Brain microvascular endothelial cell (primary cell): ENCODE results near the gene POR.

ENCODE experiments used
- DNase-seq: peaks from one replicate; pipeline ENCODE4 v3.0.0-alpha.2; 2020
- H3K27ac ChIP-seq: fragments of 250-450 bp; sonication (Bioruptor Pico); 2 replicates; pipeline ENCODE4 v1.5.1; 2020; ENCODE audit warnings: mild to moderate bottlenecking, moderate library complexity
- H3K27me3 ChIP-seq: fragments of 250-450 bp; sonication (Bioruptor Pico); replicated peaks from 2 replicates; pipeline ENCODE4 v1.5.1; 2020; ENCODE audit warnings: mild to moderate bottlenecking
- H3K36me3 ChIP-seq: fragments of 250-450 bp; sonication (Bioruptor Pico); replicated peaks from 2 replicates; pipeline ENCODE4 v1.5.1; 2020; ENCODE audit warnings: mild to moderate bottlenecking
- H3K4me3 ChIP-seq: 2 replicates; pipeline ENCODE4 v1.5.1; 2011; ENCODE audit warnings: low read depth, mild to moderate bottlenecking, control low read depth, low read length, moderate library complexity
- in situ Hi-C: cut with HindIII; loops from 2 replicates; pipeline ENCODE4 v1.10.0; 2017; ENCODE audit warnings: low sequenced_read_pairs, low pct_ligation_motif_present
- TF ChIP-seq, protein P1 (sequence below): IDR thresholded peaks from 2 replicates; pipeline ENCODE4 v1.5.1; 2011; ENCODE audit warnings: low read depth, mild to moderate bottlenecking, moderate library complexity, low read length, control low read depth, inconsistent platforms; ENCODE audit errors: missing control alignments

The POR gene

DNA sequence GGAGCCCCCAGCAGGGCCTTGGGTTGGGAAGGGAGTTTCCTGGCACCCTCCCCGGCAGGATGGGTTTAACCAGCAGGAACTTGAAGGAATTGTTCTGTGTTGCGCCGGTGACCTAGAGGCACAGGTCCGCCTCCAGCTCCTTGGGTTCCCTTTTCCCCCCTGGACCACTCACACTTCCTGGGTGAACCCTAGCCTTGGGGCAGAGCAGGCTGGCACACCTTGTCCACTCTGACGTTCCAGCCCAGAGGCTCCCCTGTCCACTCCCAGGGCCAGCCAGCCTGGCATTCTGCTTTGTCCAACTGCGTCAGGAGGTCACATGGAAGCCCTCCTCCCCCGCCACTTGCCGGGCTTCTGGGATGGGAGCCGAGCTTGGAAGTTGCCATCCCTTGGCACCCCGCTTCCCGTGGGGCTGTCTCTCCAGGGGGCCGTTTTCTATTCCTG is 53.6 kb downstream of the POR start:
- TF ChIP-seq, protein P1, sequence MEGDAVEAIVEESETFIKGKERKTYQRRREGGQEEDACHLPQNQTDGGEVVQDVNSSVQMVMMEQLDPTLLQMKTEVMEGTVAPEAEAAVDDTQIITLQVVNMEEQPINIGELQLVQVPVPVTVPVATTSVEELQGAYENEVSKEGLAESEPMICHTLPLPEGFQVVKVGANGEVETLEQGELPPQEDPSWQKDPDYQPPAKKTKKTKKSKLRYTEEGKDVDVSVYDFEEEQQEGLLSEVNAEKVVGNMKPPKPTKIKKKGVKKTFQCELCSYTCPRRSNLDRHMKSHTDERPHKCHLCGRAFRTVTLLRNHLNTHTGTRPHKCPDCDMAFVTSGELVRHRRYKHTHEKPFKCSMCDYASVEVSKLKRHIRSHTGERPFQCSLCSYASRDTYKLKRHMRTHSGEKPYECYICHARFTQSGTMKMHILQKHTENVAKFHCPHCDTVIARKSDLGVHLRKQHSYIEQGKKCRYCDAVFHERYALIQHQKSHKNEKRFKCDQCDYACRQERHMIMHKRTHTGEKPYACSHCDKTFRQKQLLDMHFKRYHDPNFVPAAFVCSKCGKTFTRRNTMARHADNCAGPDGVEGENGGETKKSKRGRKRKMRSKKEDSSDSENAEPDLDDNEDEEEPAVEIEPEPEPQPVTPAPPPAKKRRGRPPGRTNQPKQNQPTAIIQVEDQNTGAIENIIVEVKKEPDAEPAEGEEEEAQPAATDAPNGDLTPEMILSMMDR, result no peak
- no peak for DNase-seq
- H3K27me3 ChIP-seq, result no peaks in the 10 kb centered on the region
- H3K4me3 ChIP-seq, result no peak overlapping the region
- peaks cover 8% of the 10 kb centered on the region for H3K36me3 ChIP-seq
- no peak overlapping the region for H3K27ac ChIP-seq
- in situ Hi-C loops, result no loop called here

- TF ChIP-seq, protein P1, result no peak
- Histone ChIP-seq H3K36me3 (peaks cover 11% of the 10 kb centered on the region), H3K27ac (no peak overlapping the region), H3K27me3 (no peaks in the 10 kb centered on the region), H3K4me3 (no peak overlapping the region)
- no peak for DNase-seq
- in situ Hi-C loops, result no loop called here
These were observed 54.2 kb downstream of the POR start for GRCh38 chr7:75969182-75969581.

DNA sequence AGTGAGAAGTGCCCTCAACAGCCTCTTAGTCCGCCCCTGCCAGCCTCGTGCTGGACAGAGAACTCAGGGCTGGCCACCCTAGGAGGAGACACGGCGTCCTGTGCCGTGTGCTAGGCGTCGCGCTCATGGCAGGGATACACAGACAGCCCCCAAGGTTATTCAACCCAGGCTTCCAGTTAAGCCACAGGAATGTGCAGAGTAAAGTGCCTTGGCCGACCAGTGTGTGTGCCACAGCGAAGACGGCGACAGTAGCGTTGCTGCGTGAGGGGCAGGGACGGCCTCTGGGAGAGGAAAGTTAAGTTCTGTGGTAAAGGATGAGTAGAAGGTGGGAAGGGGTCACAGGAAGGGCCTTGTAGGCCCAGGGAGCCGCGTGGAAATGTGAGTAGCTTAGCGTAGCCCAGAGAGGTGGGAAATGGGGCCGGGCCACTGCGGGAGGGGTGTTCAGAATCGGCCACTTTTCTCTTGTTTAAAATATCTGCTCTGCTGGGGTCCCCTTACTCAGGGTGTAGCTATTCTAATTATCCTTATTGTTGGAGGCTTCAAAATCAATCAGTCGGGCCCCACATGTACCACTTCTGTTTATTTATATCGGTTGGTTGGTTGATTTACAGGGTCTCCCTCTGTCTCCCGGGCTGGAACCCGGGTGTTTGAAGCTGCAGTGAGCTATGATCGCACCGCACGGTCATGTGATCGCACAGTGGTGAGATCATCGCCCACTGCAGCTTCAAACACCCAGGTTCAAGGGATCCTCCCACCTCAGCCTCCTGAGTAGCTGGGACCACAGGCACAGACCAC is 54.9 kb downstream of the POR start:
- Histone ChIP-seq H3K27me3 (no peaks in the 10 kb centered on the region), H3K27ac (no peak overlapping the region), H3K4me3 (no peak overlapping the region), H3K36me3 (peaks cover 11% of the 10 kb centered on the region)
- TF ChIP-seq, protein P1, result no peak
- no peak for DNase-seq
- in situ Hi-C loops, result no loop called here

GRCh38 chr7:75971309-75971960 is 56.5 kb downstream of the POR start:
- no peak for DNase-seq
- no peaks in the 10 kb centered on the region for H3K27me3 ChIP-seq
- TF ChIP-seq, protein P1, result no peak
- in situ Hi-C loops, result no loop called here
- peaks cover 11% of the 10 kb centered on the region for H3K36me3 ChIP-seq
- H3K27ac ChIP-seq, result no peak overlapping the region
- H3K4me3 ChIP-seq, result no peak overlapping the region

- Histone ChIP-seq H3K4me3 (no peak overlapping the region), H3K27ac (no peak overlapping the region), H3K27me3 (no peaks in the 10 kb centered on the region), H3K36me3 (peaks cover 12% of the 10 kb centered on the region)
- in situ Hi-C loops, result no loop called here
- DNase-seq, result no peak
- TF ChIP-seq, protein P1, result peak; percentile 20
These were observed 57.2 kb downstream of the POR start for GRCh38 chr7:75971961-75972763.
